Measurements from ENCODE around the gene ABCB4.
A peak's percentile ranks its signal among the peaks of the same experiment; 100 is the strongest.

ABCB4 gene

GRCh38 chr7:87424075-87424474, 51.4 kb downstream of the ABCB4 start:
- no peak overlapping the region for H3K4me3 ChIP-seq (ENCODE audit: low read depth, low read length)
- no peak for TF ChIP-seq CTCF (IDR thresholded peaks at IDR 0.05; ENCODE audit: borderline replicate concordance, insufficient read depth, low read depth, low read length)

GRCh38 chr7:87420173-87420572, 55.3 kb downstream of the ABCB4 start:
- no peak overlapping the region for H3K4me3 ChIP-seq (ENCODE audit: low read depth, low read length)
- no peak for TF ChIP-seq CTCF (IDR thresholded peaks at IDR 0.05; ENCODE audit: borderline replicate concordance, insufficient read depth, low read depth, low read length)

- peak; percentile 34; the same call in 1 of the 2 replicates for TF ChIP-seq CTCF (IDR thresholded peaks at IDR 0.05; ENCODE audit: borderline replicate concordance, insufficient read depth, low read depth, low read length)
- no peak overlapping the region for H3K4me3 ChIP-seq (ENCODE audit: low read depth, low read length)
Measured at GRCh38 chr7:87416682-87417587, 58.5 kb downstream of the ABCB4 start.

GRCh38 chr7:87414794-87415188, 60.7 kb downstream of the ABCB4 start:
- no peak overlapping the region for H3K4me3 ChIP-seq (ENCODE audit: low read depth, low read length)
- no peak for TF ChIP-seq CTCF (IDR thresholded peaks at IDR 0.05; ENCODE audit: borderline replicate concordance, insufficient read depth, low read depth, low read length)

- TF ChIP-seq CTCF (IDR thresholded peaks at IDR 0.05; ENCODE audit: borderline replicate concordance, insufficient read depth, low read depth, low read length) = no peak
- no peak overlapping the region for H3K4me3 ChIP-seq (ENCODE audit: low read depth, low read length)
Measured at GRCh38 chr7:87413951-87414793, 61.3 kb downstream of the ABCB4 start.

- TF ChIP-seq CTCF (IDR thresholded peaks at IDR 0.05; ENCODE audit: borderline replicate concordance, insufficient read depth, low read depth, low read length) = no peak
Measured at GRCh38 chr7:87413029-87413428, 62.5 kb downstream of the ABCB4 start.

More at GRCh38 chr7:87413029-87413428, 62.5 kb downstream of the ABCB4 start:
- H3K4me3 ChIP-seq (ENCODE audit: low read depth, low read length) = no peak overlapping the region
